ENCODE data around the gene NKPD1.

NKPD1 gene

GRCh38 chr19:45117167-45117594 lies 43.6 kb downstream of the NKPD1 start:
- peak; percentile 62 for DNase-seq

GRCh38 chr19:45115809-45116615 lies 44.8 kb downstream of the NKPD1 start:
- no peak for DNase-seq

GRCh38 chr19:45114116-45114515 lies 46.7 kb downstream of the NKPD1 start:
- DNase-seq, result no peak

GRCh38 chr19:45113628-45114027 lies 47.2 kb downstream of the NKPD1 start:
- no peak for DNase-seq

- no peak for DNase-seq
Measured at GRCh38 chr19:45112111-45112827, 48.5 kb downstream of the NKPD1 start.
